GM12801 (cell line): ENCODE measurements around the gene PACSIN3.

Experiments
- TF ChIP-seq, protein P1 (sequence below): IDR thresholded peaks from one replicate; pipeline ENCODE4 v1.5.1; 2011; ENCODE audit warnings: control low read depth; ENCODE audit not compliant: insufficient read length; ENCODE audit errors: extremely low read depth

PACSIN3 gene

GRCh38 chr11:47207459-47207858 is 21.2 kb upstream of the PACSIN3 start:
- TF ChIP-seq, protein P1, sequence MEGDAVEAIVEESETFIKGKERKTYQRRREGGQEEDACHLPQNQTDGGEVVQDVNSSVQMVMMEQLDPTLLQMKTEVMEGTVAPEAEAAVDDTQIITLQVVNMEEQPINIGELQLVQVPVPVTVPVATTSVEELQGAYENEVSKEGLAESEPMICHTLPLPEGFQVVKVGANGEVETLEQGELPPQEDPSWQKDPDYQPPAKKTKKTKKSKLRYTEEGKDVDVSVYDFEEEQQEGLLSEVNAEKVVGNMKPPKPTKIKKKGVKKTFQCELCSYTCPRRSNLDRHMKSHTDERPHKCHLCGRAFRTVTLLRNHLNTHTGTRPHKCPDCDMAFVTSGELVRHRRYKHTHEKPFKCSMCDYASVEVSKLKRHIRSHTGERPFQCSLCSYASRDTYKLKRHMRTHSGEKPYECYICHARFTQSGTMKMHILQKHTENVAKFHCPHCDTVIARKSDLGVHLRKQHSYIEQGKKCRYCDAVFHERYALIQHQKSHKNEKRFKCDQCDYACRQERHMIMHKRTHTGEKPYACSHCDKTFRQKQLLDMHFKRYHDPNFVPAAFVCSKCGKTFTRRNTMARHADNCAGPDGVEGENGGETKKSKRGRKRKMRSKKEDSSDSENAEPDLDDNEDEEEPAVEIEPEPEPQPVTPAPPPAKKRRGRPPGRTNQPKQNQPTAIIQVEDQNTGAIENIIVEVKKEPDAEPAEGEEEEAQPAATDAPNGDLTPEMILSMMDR = no peak

- TF ChIP-seq, protein P1 = no peak
These were observed 18.4 kb upstream of the PACSIN3 start for GRCh38 chr11:47204637-47204989.

DNA sequence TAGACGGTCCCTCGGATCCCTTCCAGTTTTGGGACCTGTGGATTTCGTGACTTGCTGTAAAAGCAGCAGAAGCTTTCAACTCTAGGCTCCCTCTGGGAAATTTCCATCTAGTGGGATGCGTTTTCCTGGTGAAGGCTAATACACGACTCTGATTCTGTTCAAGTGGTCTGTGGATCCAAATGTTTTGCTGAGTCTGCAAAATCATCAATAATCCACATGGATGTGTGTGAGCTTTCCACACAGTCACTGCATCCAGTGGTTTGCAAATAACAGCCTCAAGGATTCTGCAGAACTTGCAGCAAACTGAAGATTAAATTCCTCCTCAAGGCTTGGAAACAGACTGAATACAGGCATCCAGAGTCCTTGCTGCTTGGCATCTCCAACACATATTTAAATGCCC is 16.3 kb upstream of the PACSIN3 start:
- TF ChIP-seq, protein P1 = no peak

- TF ChIP-seq, protein P1 = no peak
These were observed 14.8 kb upstream of the PACSIN3 start for GRCh38 chr11:47201015-47201414.

DNA sequence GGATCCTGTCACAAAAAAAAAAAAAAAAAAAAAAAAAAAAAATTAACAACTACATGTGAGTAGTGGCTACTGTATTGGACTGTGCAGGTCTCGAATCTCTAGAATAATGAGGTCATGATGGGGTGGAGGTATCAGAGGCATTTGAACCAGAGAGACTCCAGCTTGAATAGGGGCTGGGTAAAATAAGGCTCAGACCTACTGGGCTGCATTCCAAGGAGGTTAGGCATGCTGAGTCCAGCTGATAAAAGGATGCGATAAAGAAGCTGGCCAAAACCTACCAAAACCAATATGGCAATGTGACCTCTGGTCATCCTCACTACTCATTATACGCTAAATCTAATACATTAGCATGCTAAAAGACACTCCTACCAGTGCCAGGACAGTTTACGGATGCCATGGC is 5.9 kb upstream of the PACSIN3 start:
- TF ChIP-seq, protein P1 = no peak

DNA sequence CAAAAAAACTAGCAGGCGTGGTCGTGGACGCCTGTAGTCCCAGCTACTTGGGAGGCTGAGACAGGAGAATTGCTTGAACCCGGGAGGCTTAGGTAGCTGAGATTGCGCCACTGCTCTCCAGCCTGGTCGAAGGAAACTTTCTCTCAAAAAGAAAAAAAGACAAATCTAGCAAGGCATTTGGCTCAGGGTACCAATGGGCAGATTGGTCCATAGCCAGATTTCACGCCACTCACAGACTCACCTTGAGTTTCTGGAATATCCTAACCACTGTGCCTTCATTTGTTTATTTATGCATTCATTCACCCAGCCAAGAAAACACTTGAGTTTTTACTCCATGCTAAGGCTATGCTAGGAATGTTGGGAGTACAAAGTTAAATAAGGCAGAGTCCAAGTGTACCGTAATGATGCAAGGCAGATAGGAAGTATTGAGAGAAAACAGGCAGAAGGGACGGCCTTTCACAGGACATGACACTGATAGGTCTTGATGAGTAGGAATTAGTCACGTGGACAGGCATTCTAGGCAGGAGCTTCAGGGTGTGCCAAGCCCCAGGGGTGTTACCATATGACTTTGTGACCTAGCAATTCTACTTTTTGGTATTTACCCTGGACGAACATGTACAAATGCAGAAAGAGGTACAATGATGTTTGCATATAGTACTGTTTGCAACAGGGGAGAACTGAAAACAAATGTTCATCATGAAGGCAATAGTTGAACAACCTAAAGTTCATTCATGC is 3.0 kb upstream of the PACSIN3 start:
- TF ChIP-seq, protein P1 = no peak

DNA sequence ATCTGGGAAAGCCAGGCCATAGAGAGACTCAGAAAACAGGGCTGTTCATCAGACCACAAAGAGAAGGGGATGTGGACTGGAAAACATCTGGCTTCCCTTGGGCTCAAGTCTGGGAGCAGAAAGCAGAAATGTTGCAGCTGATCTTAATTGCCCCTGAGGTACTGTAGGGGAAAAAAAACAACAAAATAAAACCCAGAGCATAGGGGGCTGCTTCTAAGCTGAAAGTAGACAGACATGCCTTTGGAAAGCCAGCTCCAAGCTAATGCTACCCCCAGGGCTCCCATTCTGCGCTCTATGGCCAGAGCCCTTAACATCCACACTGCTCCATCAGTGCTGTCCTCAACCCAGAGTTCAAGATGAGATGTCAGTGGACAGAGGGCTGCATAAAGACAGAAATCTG is 2.0 kb upstream of the PACSIN3 start:
- TF ChIP-seq, protein P1 = no peak
